ENCODE measurements around the gene ARHGEF39.

The ARHGEF39 gene

GRCh38 chr9:35656831-35657545 is 8.0 kb downstream of the ARHGEF39 start:
- Mint-ChIP-seq H3K4me3 (peak overlapping the region; percentile 84), H3K36me3 (ENCODE audit: low read depth) (peaks cover 20% of the 10 kb centered on the region), H3K9me3 (peaks cover 4% of the 10 kb centered on the region), H3K27ac (peak overlapping the region; percentile 100), H3K4me1 (peaks cover 44% of the 10 kb centered on the region), H3K27me3 (ENCODE audit: low read depth, poor library complexity) (peaks cover 20% of the 10 kb centered on the region)
- no peak for TF ChIP-seq CTCF (IDR thresholded peaks at IDR 0.05)
- no peak for DNase-seq

- Mint-ChIP-seq H3K36me3 (ENCODE audit: low read depth) (peaks cover 16% of the 10 kb centered on the region), H3K4me1 (peaks cover 40% of the 10 kb centered on the region), H3K27me3 (ENCODE audit: low read depth, poor library complexity) (peaks cover 20% of the 10 kb centered on the region), H3K4me3 (peak overlapping the region; percentile 84), H3K27ac (no peak overlapping the region), H3K9me3 (peaks cover 4% of the 10 kb centered on the region)
- no peak for TF ChIP-seq CTCF (IDR thresholded peaks at IDR 0.05)
- no peak for DNase-seq
These were observed 8.6 kb downstream of the ARHGEF39 start for GRCh38 chr9:35656348-35656747.

- Mint-ChIP-seq H3K27me3 (ENCODE audit: low read depth, poor library complexity) (peaks cover 20% of the 10 kb centered on the region), H3K9me3 (peaks cover 4% of the 10 kb centered on the region), H3K4me1 (peaks cover 26% of the 10 kb centered on the region), H3K27ac (no peak overlapping the region), H3K36me3 (ENCODE audit: low read depth) (no peaks in the 10 kb centered on the region), H3K4me3 (no peak overlapping the region)
- no peak for TF ChIP-seq CTCF (IDR thresholded peaks at IDR 0.05)
- no peak for DNase-seq
These were observed 11.4 kb downstream of the ARHGEF39 start for GRCh38 chr9:35653611-35654010.

- Mint-ChIP-seq H3K4me1 (peaks cover 34% of the 10 kb centered on the region), H3K4me3 (no peak overlapping the region), H3K9me3 (peaks cover 2% of the 10 kb centered on the region), H3K36me3 (ENCODE audit: low read depth) (no peaks in the 10 kb centered on the region), H3K27me3 (ENCODE audit: low read depth, poor library complexity) (peaks cover 16% of the 10 kb centered on the region), H3K27ac (no peak overlapping the region)
- DNase-seq: no peak
- no peak for TF ChIP-seq CTCF (IDR thresholded peaks at IDR 0.05)
These were observed 12.2 kb downstream of the ARHGEF39 start for GRCh38 chr9:35652829-35653209.

GRCh38 chr9:35651956-35652828 is 12.8 kb downstream of the ARHGEF39 start:
- no peaks in the 10 kb centered on the region for H3K9me3 Mint-ChIP-seq
- TF ChIP-seq CTCF (IDR thresholded peaks at IDR 0.05): no peak
- H3K4me3 Mint-ChIP-seq: no peak overlapping the region
- peaks cover 12% of the 10 kb centered on the region for H3K27me3 Mint-ChIP-seq (ENCODE audit: low read depth, poor library complexity)
- H3K27ac Mint-ChIP-seq: no peak overlapping the region
- H3K4me1 Mint-ChIP-seq: peaks cover 37% of the 10 kb centered on the region
- H3K36me3 Mint-ChIP-seq (ENCODE audit: low read depth): no peaks in the 10 kb centered on the region
- no peak for DNase-seq
